HepG2 (cell line): ENCODE data around the gene UST. TPM values are rescaled to one million over a fixed set of nuclear protein-coding genes. Genes with fewer than 3 reads are reported as not detected.

ENCODE experiments used
- ATAC-seq: fragments of 200-7000 bp; cut with Tn5 transposase; 3 replicates; pipeline ENCODE4 v1.9.1; 2020; ENCODE audit warnings: mild to moderate bottlenecking, moderate library complexity
- BruUV-seq: library from RNA; stranded (reverse); fragments of 400-500 nt; replicated peaks from 2 replicates; lab custom pipeline; 2021; lab: Mats Ljungman, UMichigan
- CTCF ChIA-PET: fragments of 300-600 bp; formaldehyde crosslinking; extraction: SDS; loops from one replicate; lab custom pipeline; 2021; ENCODE audit warnings: low total read pairs, inconsistent platforms, low intra/inter-chr PET ratio; lab: Yijun Ruan, JAX
- POLR2A ChIA-PET: fragments of 350-600 bp; sonication (Branson Sonifier 250); formaldehyde crosslinking; loops from one replicate; lab custom pipeline; 2020; ENCODE audit warnings: antibody characterized with exemption, inconsistent platforms; lab: Yijun Ruan, JAX
- DNase-seq: peaks from one replicate; pipeline ENCODE4 v3.0.0-alpha.2; 2015; ENCODE audit warnings: low spot score
- FAIRE-seq: peaks from 3 replicates; lab custom pipeline; 2011; peaks lifted over from hg19 to GRCh38; lab: Jason Lieb, UNC
- H2AFZ ChIP-seq: one replicate; pipeline ENCODE4 v1.6.1; 2011; ENCODE audit warnings: low read length, inconsistent platforms
- H3K27ac ChIP-seq: fragments of 300-600 bp; 3 replicates; pipeline ENCODE4 v1.8.0; 2011; ENCODE audit warnings: mixed run types, mild to moderate bottlenecking, mixed read lengths, low read length, inconsistent platforms; ENCODE audit not compliant: insufficient read depth; ENCODE audit errors: extremely low read length
- H3K27me3 ChIP-seq, 2 experiments: fragments of 200-600 bp in 1 of 2; 2 replicates in 1 of 2; 3 replicates in 1 of 2; pipeline versions ENCODE4 v1.6.0 to v1.8.0; 2011; ENCODE audit warnings: low read length in 2 of 2, mild to moderate bottlenecking in 2 of 2, moderate library complexity in 2 of 2, inconsistent platforms in 1 of 2; ENCODE audit not compliant: insufficient read depth in 2 of 2, control insufficient read depth in 1 of 2
- H3K36me3 ChIP-seq, 2 experiments: fragments of 200-600 bp in 1 of 2; replicated peaks in 1 of 2; 2 replicates in 1 of 2; 3 replicates in 1 of 2; pipeline versions ENCODE4 v1.5.1 to v1.8.0; 2011; ENCODE audit warnings: low read length in 2 of 2, inconsistent platforms in 1 of 2; ENCODE audit not compliant: insufficient read depth in 2 of 2, control insufficient read depth in 1 of 2
- H3K4me1 ChIP-seq: 2 replicates; pipeline ENCODE4 v1.5.1; 2012; ENCODE audit warnings: low read length, inconsistent platforms; ENCODE audit not compliant: insufficient read depth
- H3K4me2 ChIP-seq: 2 replicates; pipeline ENCODE4 v1.6.0; 2011; ENCODE audit warnings: low read depth, low read length, inconsistent platforms
- H3K4me3 ChIP-seq, 3 experiments: fragments of 200-600 bp in 1 of 3; sonication (generic), shearing (Covaris generic) in 1 of 3; replicated peaks in 1 of 3; 2 replicates each; pipeline ENCODE4 v1.5.1; 2011 to 2016; ENCODE audit warnings: low read length in 3 of 3, inconsistent platforms in 2 of 3, low read depth in 2 of 3, mild to moderate bottlenecking in 2 of 3, control low read depth in 1 of 3, mixed read lengths in 1 of 3; ENCODE audit not compliant: insufficient read depth in 1 of 3
- H3K79me2 ChIP-seq: one replicate; pipeline ENCODE4 v1.6.1; 2011; ENCODE audit warnings: low read length, inconsistent platforms; ENCODE audit not compliant: insufficient read depth
- H3K9ac ChIP-seq: 2 replicates; pipeline ENCODE4 v1.6.0; 2011; ENCODE audit warnings: mild to moderate bottlenecking, low read depth, low read length, inconsistent platforms; ENCODE audit not compliant: insufficient read depth
- H3K9me3 ChIP-seq: 2 replicates; pipeline ENCODE4 v1.5.1; 2012; ENCODE audit warnings: mild to moderate bottlenecking, low read length
- H4K20me1 ChIP-seq: 2 replicates; pipeline ENCODE4 v1.6.0; 2011; ENCODE audit warnings: inconsistent platforms, mild to moderate bottlenecking, low read length, moderate library complexity; ENCODE audit not compliant: insufficient read depth
- CC2D1A ChIP-seq: sonication (generic); formaldehyde crosslinking; IDR thresholded peaks from 2 replicates; pipeline ENCODE4 v1.8.1; 2023; ENCODE audit warnings: mild to moderate bottlenecking, missing genetic modification reagents
- CREM ChIP-seq, 2 experiments: sonication (generic) in 1 of 2; formaldehyde crosslinking in 1 of 2; IDR thresholded peaks; 2 replicates each; pipeline versions ENCODE4 v1.4.0 to v1.6.1; 2016 to 2020; ENCODE audit warnings: antibody characterized with exemption in 1 of 2, mild to moderate bottlenecking in 1 of 2, missing genetic modification reagents in 1 of 2
- KDM4B ChIP-seq: sonication (generic); formaldehyde crosslinking; IDR thresholded peaks from 2 replicates; pipeline ENCODE4 v1.4.0; 2020; ENCODE audit warnings: missing genetic modification reagents
- RAD21 ChIP-seq: fragments of 450-650 bp; formaldehyde crosslinking; IDR thresholded peaks from 2 replicates; pipeline ENCODE4 v1.5.0; 2020; ENCODE audit warnings: mild to moderate bottlenecking
- YY1 ChIP-seq: IDR thresholded peaks from 2 replicates; pipeline ENCODE4 v1.6.1; 2011; ENCODE audit warnings: low read length, low read depth, moderate library complexity, mild to moderate bottlenecking; ENCODE audit not compliant: insufficient read depth, insufficient replicate concordance
- ZNF136 ChIP-seq: sonication (generic); formaldehyde crosslinking; IDR thresholded peaks from 2 replicates; pipeline ENCODE4 v1.8.1; 2022; ENCODE audit warnings: low read depth, mild to moderate bottlenecking, moderate library complexity, missing genetic modification reagents
- ZNF260 ChIP-seq: sonication (generic); formaldehyde crosslinking; IDR thresholded peaks from 2 replicates; pipeline ENCODE4 v1.4.0; 2020; ENCODE audit warnings: missing genetic modification reagents, low read depth, mild to moderate bottlenecking, borderline replicate concordance
- ZNF343 ChIP-seq: sonication (generic); formaldehyde crosslinking; IDR thresholded peaks from 2 replicates; pipeline ENCODE4 v1.4.0; 2020; ENCODE audit warnings: mild to moderate bottlenecking, missing genetic modification reagents
- ZNF607 ChIP-seq: sonication (generic); formaldehyde crosslinking; IDR thresholded peaks from 2 replicates; pipeline ENCODE4 v1.5.1; 2020; ENCODE audit warnings: missing genetic modification reagents, mild to moderate bottlenecking, borderline replicate concordance
- ZNF792 ChIP-seq: IDR thresholded peaks from 2 replicates; pipeline ENCODE4 v1.6.1; 2016
- ZNF879 ChIP-seq: sonication (generic); formaldehyde crosslinking; IDR thresholded peaks from 2 replicates; pipeline ENCODE4 v1.8.1; 2023; ENCODE audit warnings: missing genetic modification reagents
- WGBS: methylation state at CpG from one replicate; pipeline ENCODE4 v1.1.6; 2017; ENCODE audit warnings: low lambda C conversion rate; 5-methylcytosine and 5-hydroxymethylcytosine counted together
- in situ Hi-C: cut with HindIII; loops from 2 replicates; pipeline ENCODE4 v1.10.0; 2017; ENCODE audit warnings: low pct_unique_long_range_greater_than_20kb; ENCODE audit not compliant: extremely low pct_ligation_motif_present
- intact Hi-C: fragments of 100-400 bp; cut with micrococcal nuclease; formaldehyde crosslinking; loops from one replicate; pipeline ENCODE4 v1.10.0; 2022; ENCODE audit not compliant: unreplicated experiment
- polyA plus RNA-seq, 8 experiments: library from polyadenylated mRNA; depleted of rRNA in 3 of 8; stranded (reverse) in 7 of 8; unstranded in 1 of 8; fragments of >200 nt; fragmentation: Illumina TruSeq in 4 of 8; extraction: Trizol in 4 of 8; gene quantifications; 2 replicates each; pipeline versions ENCODE4 v1.2.1 to v1.2.3, GENCODE V29; 2011 to 2016; ENCODE audit warnings: low read depth in 4 of 8, missing spikeins in 1 of 8, mixed read lengths in 1 of 8; ENCODE audit not compliant: insufficient read depth in 1 of 8
- total RNA-seq, 5 experiments: library from RNA; depleted of rRNA; stranded (reverse); fragments of >200 nt; fragmentation: Illumina TruSeq; extraction: Trizol; gene quantifications; 2 replicates each; pipeline ENCODE4 v1.2.3, GENCODE V29; 2016; ENCODE audit warnings: low read depth in 1 of 5
- TF ChIP-seq, protein P1 (sequence below): sonication (generic); formaldehyde crosslinking; IDR thresholded peaks from 2 replicates; pipeline ENCODE4 v1.4.0; 2020; ENCODE audit warnings: mild to moderate bottlenecking, low read depth, missing genetic modification reagents
- TF ChIP-seq, protein P2 (sequence below): sonication (generic); formaldehyde crosslinking; IDR thresholded peaks from 2 replicates; pipeline ENCODE4 v1.4.0; 2020; ENCODE audit warnings: mild to moderate bottlenecking, missing genetic modification reagents, borderline replicate concordance
- TF ChIP-seq, protein P3 (sequence below): sonication (generic); formaldehyde crosslinking; IDR thresholded peaks from 2 replicates; pipeline ENCODE4 v1.8.0; 2022; ENCODE audit warnings: missing genetic modification reagents, mild to moderate bottlenecking, inconsistent platforms, borderline replicate concordance
- TF ChIP-seq, protein P4 (sequence below): sonication (generic); formaldehyde crosslinking; IDR thresholded peaks from 2 replicates; pipeline ENCODE4 v1.5.1; 2020; ENCODE audit warnings: missing genetic modification reagents, mild to moderate bottlenecking, borderline replicate concordance

UST gene
- total and polyA plus RNA-seq, 2 of the 13 experiments (the other 11 are each of a cell fraction or from before 2014, with no cell fraction given): 0.27 TPM; not detected in 1

DNA sequence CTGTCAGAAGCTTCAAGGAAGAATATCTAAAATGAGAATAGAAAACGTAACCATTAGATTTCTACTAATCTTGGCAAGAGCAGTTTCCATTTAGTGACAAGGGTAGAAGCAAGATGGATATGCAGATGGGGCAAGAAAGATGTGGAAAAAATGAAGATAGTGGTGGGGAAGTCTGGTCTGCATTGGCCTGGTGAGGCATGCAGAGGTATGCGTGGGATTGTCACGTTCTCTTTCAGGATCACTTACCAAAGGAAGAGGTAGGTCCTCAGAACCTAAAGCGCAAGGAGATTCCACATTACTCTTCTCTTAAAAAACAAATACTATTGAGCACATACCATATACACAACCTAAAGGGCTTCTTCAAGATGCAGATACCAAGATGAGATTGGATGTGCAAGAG is 238.7 kb downstream of the UST start:
- H4K20me1 ChIP-seq: no peaks in the 10 kb centered on the region
- DNase-seq (no peak), FAIRE-seq (no peak), ATAC-seq (no peak)
- intact Hi-C loops (no loop called here), in situ Hi-C loops (no loop called here)
- ChIA-PET POLR2A (no interaction called here), CTCF (no interaction called here)
- H3K36me3 ChIP-seq: no peaks in the 10 kb centered on the region
- H3K9me3 ChIP-seq: no peaks in the 10 kb centered on the region
- H3K4me2 ChIP-seq: no peak overlapping the region
- peaks cover 3 to 32% of the 10 kb centered on the region in 2 experiments; a peak in 3 of 5 replicates for H3K27me3 ChIP-seq
- H3K27ac ChIP-seq: no peak overlapping the region
- H3K4me1 ChIP-seq: peaks cover 5% of the 10 kb centered on the region
- no peak overlapping the region for H3K4me3 ChIP-seq
- BruUV-seq: no TSS peak
- H2AFZ ChIP-seq: no peak overlapping the region
- TF ChIP-seq, protein P1, sequence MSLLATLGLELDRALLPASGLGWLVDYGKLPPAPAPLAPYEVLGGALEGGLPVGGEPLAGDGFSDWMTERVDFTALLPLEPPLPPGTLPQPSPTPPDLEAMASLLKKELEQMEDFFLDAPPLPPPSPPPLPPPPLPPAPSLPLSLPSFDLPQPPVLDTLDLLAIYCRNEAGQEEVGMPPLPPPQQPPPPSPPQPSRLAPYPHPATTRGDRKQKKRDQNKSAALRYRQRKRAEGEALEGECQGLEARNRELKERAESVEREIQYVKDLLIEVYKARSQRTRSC: no peak
- TF ChIP-seq, protein P2, sequence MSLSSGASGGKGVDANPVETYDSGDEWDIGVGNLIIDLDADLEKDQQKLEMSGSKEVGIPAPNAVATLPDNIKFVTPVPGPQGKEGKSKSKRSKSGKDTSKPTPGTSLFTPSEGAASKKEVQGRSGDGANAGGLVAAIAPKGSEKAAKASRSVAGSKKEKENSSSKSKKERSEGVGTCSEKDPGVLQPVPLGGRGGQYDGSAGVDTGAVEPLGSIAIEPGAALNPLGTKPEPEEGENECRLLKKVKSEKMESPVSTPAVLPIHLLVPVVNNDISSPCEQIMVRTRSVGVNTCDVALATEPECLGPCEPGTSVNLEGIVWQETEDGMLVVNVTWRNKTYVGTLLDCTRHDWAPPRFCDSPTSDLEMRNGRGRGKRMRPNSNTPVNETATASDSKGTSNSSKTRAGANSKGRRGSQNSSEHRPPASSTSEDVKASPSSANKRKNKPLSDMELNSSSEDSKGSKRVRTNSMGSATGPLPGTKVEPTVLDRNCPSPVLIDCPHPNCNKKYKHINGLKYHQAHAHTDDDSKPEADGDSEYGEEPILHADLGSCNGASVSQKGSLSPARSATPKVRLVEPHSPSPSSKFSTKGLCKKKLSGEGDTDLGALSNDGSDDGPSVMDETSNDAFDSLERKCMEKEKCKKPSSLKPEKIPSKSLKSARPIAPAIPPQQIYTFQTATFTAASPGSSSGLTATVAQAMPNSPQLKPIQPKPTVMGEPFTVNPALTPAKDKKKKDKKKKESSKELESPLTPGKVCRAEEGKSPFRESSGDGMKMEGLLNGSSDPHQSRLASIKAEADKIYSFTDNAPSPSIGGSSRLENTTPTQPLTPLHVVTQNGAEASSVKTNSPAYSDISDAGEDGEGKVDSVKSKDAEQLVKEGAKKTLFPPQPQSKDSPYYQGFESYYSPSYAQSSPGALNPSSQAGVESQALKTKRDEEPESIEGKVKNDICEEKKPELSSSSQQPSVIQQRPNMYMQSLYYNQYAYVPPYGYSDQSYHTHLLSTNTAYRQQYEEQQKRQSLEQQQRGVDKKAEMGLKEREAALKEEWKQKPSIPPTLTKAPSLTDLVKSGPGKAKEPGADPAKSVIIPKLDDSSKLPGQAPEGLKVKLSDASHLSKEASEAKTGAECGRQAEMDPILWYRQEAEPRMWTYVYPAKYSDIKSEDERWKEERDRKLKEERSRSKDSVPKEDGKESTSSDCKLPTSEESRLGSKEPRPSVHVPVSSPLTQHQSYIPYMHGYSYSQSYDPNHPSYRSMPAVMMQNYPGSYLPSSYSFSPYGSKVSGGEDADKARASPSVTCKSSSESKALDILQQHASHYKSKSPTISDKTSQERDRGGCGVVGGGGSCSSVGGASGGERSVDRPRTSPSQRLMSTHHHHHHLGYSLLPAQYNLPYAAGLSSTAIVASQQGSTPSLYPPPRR (CRISPR knock-in tag): no peak
- TF ChIP-seq, protein P3, sequence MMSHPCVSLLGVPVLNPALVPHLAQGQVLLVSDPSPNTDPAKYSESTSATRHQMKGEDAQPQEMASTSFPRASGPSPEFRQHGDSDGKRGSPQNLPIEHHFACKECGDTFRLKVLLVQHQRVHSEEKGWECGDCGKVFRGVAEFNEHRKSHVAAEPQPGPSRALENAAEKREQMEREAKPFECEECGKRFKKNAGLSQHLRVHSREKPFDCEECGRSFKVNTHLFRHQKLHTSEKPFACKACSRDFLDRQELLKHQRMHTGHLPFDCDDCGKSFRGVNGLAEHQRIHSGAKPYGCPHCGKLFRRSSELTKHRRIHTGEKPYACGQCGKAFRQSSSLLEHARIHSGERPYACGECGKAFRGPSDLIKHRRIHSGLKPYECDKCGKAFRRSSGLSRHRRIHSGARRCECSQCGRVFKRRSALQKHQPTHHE (CRISPR knock-in tag): no peak
- TF ChIP-seq, protein P4, sequence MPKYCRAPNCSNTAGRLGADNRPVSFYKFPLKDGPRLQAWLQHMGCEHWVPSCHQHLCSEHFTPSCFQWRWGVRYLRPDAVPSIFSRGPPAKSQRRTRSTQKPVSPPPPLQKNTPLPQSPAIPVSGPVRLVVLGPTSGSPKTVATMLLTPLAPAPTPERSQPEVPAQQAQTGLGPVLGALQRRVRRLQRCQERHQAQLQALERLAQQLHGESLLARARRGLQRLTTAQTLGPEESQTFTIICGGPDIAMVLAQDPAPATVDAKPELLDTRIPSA: no peak
- no peak for TF ChIP-seq CC2D1A (CRISPR knock-in tag)
- TF ChIP-seq ZNF607 (CRISPR knock-in tag): no peak
- TF ChIP-seq KDM4B (CRISPR knock-in tag): no peak
- no peak for TF ChIP-seq ZNF136
- TF ChIP-seq ZNF879 (CRISPR knock-in tag): no peak
- no peak for TF ChIP-seq ZNF260 (CRISPR knock-in tag)
- no peak for TF ChIP-seq ZNF792 (CRISPR knock-in tag)
- TF ChIP-seq CREM (IDR thresholded peaks at IDR 0.05): no peak
- no peak for TF ChIP-seq CREM (CRISPR knock-in tag; IDR thresholded peaks at IDR 0.05)
- TF ChIP-seq YY1: no peak
- TF ChIP-seq ZNF343 (CRISPR knock-in tag): no peak
- no peak for TF ChIP-seq RAD21 (CRISPR knock-in tag)
- WGBS: 59% methylated on average over 4 of the region's 4 CpGs
- H3K79me2 ChIP-seq: no peaks in the 10 kb centered on the region
- H3K9ac ChIP-seq: no peak overlapping the region
